Measurements from ENCODE around the gene KIAA1958. TPM values are rescaled to one million over a fixed set of nuclear protein-coding genes. Genes with fewer than 3 reads are reported as not detected.

KIAA1958 gene
- total and polyA plus RNA-seq, 2 of the 8 experiments (the other 6 are each of a cell fraction or from before 2014, with no cell fraction given) = 11.4 to 43.8 TPM

- no peak for TF ChIP-seq RBBP5 (IDR thresholded peaks at IDR 0.05; ENCODE audit: borderline replicate concordance, low read depth, low read length)
- no peak for TF ChIP-seq SP4 (IDR thresholded peaks at IDR 0.05; ENCODE audit: low read length)
- no peak for TF ChIP-seq YY1 (IDR thresholded peaks at IDR 0.05; ENCODE audit: low read depth, low read length)
- TF ChIP-seq JUND (IDR thresholded peaks at IDR 0.05; ENCODE audit: low read length) = no peak
- no peak for TF ChIP-seq EP300 (IDR thresholded peaks at IDR 0.05; ENCODE audit: borderline replicate concordance in 1 of 2, low read depth in 2 of 2, low read length in 2 of 2)
- no peak for TF ChIP-seq JUN (IDR thresholded peaks at IDR 0.05; ENCODE audit: low read depth, low read length)
- no peak for TF ChIP-seq RXRA (IDR thresholded peaks at IDR 0.05; ENCODE audit: insufficient read depth, low read depth, low read length)
- no peak for TF ChIP-seq ATF2 (IDR thresholded peaks at IDR 0.05; ENCODE audit: low read length)
- no peak for TF ChIP-seq SUZ12 (IDR thresholded peaks at IDR 0.05; ENCODE audit: low read length)
Observed at GRCh38 chr9:112689161-112689740, 202.6 kb downstream of the KIAA1958 start (continued).

All from H1 (cell line).